ENCODE measurements around the gene FKBP4. TPM values are rescaled to one million over a fixed set of nuclear protein-coding genes. Genes with fewer than 3 reads are reported as not detected.

The FKBP4 gene, protein sequence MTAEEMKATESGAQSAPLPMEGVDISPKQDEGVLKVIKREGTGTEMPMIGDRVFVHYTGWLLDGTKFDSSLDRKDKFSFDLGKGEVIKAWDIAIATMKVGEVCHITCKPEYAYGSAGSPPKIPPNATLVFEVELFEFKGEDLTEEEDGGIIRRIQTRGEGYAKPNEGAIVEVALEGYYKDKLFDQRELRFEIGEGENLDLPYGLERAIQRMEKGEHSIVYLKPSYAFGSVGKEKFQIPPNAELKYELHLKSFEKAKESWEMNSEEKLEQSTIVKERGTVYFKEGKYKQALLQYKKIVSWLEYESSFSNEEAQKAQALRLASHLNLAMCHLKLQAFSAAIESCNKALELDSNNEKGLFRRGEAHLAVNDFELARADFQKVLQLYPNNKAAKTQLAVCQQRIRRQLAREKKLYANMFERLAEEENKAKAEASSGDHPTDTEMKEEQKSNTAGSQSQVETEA
- total RNA-seq = 100 to 1,000 TPM in 2 of 4 donors, 10 to 100 TPM in 2; 80.7 to 122 (median 92.0) TPM
- polyA plus RNA-seq = 100 to 1,000 TPM in 1 of 3 donors, 10 to 100 TPM in 2; 62.4 to 116 (median 86.2) TPM
- long read RNA-seq, donor 1, transcript FKBP4-201 (10 exons, 3,732 nt) = major isoform, 99 of 124 reads
- long read RNA-seq, donor 1, partial matches to known transcripts = 15 of 124 reads
- long read RNA-seq, donor 1, other reads (novel, unspliced or antisense) = 10 of 124 reads
- long read RNA-seq, donor 2, transcript FKBP4-201 (10 exons, 3,732 nt) = major isoform, 158 of 187 reads
- long read RNA-seq, donor 2, partial matches to known transcripts = 21 of 187 reads
- long read RNA-seq, donor 2, other reads (novel, unspliced or antisense) = 8 of 187 reads

DNA sequence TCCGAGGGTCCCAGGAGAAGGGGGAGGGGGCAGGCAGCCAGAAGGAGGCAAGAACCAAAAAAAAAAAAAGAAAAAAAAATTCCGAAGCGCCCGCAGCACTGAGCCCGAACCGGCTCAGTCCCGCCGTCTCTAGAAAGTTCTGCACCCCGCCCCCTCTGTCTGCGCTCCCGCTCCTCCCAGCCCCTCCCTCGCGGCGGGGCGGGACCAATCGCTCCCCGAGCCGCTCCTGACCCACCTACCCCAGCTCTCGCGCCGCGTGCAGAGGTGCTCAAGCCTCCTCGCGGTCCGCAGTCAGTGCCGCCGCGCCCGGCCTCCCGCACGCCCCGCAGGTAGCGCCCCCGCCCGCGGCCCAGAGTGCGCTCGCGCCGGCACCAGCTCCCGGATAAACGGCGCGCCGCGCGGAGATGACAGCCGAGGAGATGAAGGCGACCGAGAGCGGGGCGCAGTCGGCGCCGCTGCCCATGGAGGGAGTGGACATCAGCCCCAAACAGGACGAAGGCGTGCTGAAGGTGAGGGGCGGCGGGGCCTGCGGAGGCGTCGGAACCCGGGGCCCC lies at the start of gene FKBP4:
Gene FKBP4 (plus strand): TSS at position 235 of the 554 bp plus-strand sequence. CDS start 170 bp downstream, at position 405.
- intact Hi-C loops (cut with DNase I) = no loop called here
- H3K36me3 ChIP-seq (ENCODE audit: insufficient read depth in 1 of 2, low read depth in 1 of 2) = peaks cover 8 to 35% of the 10 kb centered on the region in 2 donors
- DNase-seq = peak; percentile 92 to 93
- no peaks in the 10 kb centered on the region for H3K27me3 ChIP-seq (ENCODE audit: insufficient read depth in 3 of 3, low read length in 2 of 3)
- peak; percentile 87 to 89 (median 88) for ATAC-seq
- TF ChIP-seq, protein P1, sequence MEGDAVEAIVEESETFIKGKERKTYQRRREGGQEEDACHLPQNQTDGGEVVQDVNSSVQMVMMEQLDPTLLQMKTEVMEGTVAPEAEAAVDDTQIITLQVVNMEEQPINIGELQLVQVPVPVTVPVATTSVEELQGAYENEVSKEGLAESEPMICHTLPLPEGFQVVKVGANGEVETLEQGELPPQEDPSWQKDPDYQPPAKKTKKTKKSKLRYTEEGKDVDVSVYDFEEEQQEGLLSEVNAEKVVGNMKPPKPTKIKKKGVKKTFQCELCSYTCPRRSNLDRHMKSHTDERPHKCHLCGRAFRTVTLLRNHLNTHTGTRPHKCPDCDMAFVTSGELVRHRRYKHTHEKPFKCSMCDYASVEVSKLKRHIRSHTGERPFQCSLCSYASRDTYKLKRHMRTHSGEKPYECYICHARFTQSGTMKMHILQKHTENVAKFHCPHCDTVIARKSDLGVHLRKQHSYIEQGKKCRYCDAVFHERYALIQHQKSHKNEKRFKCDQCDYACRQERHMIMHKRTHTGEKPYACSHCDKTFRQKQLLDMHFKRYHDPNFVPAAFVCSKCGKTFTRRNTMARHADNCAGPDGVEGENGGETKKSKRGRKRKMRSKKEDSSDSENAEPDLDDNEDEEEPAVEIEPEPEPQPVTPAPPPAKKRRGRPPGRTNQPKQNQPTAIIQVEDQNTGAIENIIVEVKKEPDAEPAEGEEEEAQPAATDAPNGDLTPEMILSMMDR (IDR thresholded peaks at IDR 0.05) = no peak
- peak within 1 kb of the TSS; percentile 93 for H3K4me3 ChIP-seq
- peaks cover 16% of the 10 kb centered on the region for H3K4me1 ChIP-seq
- 0% methylated on average over 39 to 63 of the region's 63 CpGs for WGBS, 3 donors
- H3K27ac ChIP-seq = peak within 1 kb of the TSS; percentile 92
- H3K9me3 ChIP-seq = no peaks in the 10 kb centered on the region

DNA sequence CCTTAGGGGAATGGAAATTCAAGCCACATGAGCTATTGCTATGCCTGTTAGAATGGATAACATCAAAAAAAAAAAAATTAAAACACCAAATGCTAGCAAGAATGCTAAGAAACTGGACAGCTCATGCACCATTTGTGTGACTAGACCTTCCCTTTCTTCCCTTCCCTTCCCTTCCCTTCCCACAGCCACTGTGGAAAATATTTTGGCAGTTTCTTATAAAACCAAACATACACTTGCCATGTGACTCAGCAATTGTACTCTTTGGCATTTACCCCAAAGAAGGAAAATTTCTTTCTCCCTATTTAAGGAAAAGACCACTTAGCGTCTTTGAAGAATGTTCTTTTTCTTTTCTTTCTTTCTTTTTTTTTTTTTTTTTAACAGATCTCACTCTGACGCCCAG lies 49.1 kb upstream of the FKBP4 start:
- Histone ChIP-seq H3K27ac (no peak overlapping the region), H3K36me3 (ENCODE audit: insufficient read depth in 1 of 2, low read depth in 1 of 2) (no peaks in the 10 kb centered on the region), H3K27me3 (ENCODE audit: insufficient read depth in 3 of 3, low read length in 2 of 3) (no peaks in the 10 kb centered on the region), H3K4me3 (no peak overlapping the region), H3K9me3 (no peaks in the 10 kb centered on the region), H3K4me1 (no peaks in the 10 kb centered on the region)
- ATAC-seq = no peak
- DNase-seq = no peak
- intact Hi-C loops (cut with DNase I) = no loop called here
- TF ChIP-seq, protein P1 (IDR thresholded peaks at IDR 0.05) = no peak
- WGBS, 3 donors = 52 to 63% (median 53%) methylated on average over 2 of the region's 2 CpGs

DNA sequence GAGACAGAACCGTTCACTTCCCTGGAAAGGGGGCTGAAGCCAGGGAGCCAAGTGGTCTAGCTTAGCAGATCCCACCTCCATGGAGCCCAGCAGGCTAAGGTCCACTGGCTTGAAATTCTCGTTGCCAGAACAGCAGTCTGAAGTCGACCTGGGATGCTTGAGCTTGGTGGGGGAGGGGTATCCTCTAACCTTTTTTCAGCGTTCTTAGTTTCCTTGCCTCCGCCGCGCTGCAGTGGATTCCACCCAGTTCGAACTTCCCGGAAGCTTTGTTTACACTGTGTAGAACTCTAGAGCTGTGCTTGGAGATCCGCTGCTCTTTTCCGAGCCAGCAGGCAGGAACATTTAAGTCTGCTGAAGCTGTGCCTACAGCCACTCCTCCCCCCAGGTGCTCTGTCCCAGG lies 45.2 kb upstream of the FKBP4 start:
- no peak for DNase-seq
- TF ChIP-seq, protein P1 (IDR thresholded peaks at IDR 0.05) = no peak
- Histone ChIP-seq H3K4me1 (no peaks in the 10 kb centered on the region), H3K4me3 (no peak overlapping the region), H3K27ac (no peak overlapping the region), H3K27me3 (ENCODE audit: insufficient read depth in 3 of 3, low read length in 2 of 3) (peaks cover 0 to 4% (median 0%) of the 10 kb centered on the region in 3 donors), H3K9me3 (no peaks in the 10 kb centered on the region), H3K36me3 (ENCODE audit: insufficient read depth in 1 of 2, low read depth in 1 of 2) (no peaks in the 10 kb centered on the region)
- intact Hi-C loops (cut with DNase I) = no loop called here
- ATAC-seq = no peak
- 61 to 70% (median 63%) methylated on average over 11 of the region's 11 CpGs for WGBS, 3 donors

DNA sequence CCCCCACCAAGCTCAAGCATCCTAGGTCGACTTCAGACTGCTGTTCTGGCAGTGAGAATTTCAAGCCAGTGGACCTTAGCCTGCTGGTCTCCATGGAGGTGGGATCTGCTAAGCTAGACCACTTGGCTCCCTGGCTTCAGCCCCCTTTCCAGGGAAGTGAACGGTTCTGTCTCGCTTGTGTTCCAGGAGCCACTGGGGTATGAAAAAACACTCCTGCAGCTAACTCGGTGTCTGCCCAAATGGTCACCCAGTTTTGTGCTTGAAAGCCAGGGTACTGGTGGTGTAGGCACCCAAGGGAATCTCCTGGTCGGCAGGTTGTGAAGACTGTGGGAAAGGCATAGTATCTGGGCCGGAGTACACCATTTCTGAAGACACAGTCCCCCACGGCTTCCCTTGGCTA lies 44.6 kb upstream of the FKBP4 start:
- DNase-seq = no peak
- TF ChIP-seq, protein P1 (IDR thresholded peaks at IDR 0.05) = no peak
- Histone ChIP-seq H3K27me3 (ENCODE audit: insufficient read depth in 3 of 3, low read length in 2 of 3) (peaks cover 0 to 4% (median 0%) of the 10 kb centered on the region in 3 donors), H3K4me3 (no peak overlapping the region), H3K27ac (no peak overlapping the region), H3K4me1 (no peaks in the 10 kb centered on the region), H3K36me3 (ENCODE audit: insufficient read depth in 1 of 2, low read depth in 1 of 2) (no peaks in the 10 kb centered on the region), H3K9me3 (no peaks in the 10 kb centered on the region)
- ATAC-seq = no peak
- intact Hi-C loops (cut with DNase I) = no loop called here
- WGBS, 3 donors = 62 to 69% (median 63%) methylated on average over 7 of the region's 7 CpGs

Measured in psoas muscle (tissue), 8 donors.